ENCODE measurements around the gene NRDE2. TPM values are rescaled to one million over a fixed set of nuclear protein-coding genes. Genes with fewer than 3 reads are reported as not detected.

The NRDE2 gene
- total RNA-seq, 3 donors from 2014 or later, result 23.0 to 31.5 (median 26.1) TPM

GRCh38 chr14:90375934-90376333 lies 44.2 kb upstream of the NRDE2 start:
- no peak overlapping the region for H3K4me3 ChIP-seq
- intact Hi-C loops (cut with DNase I, micrococcal nuclease), result no loop called here
- H3K9me3 ChIP-seq, result no peaks in the 10 kb centered on the region
- H3K36me3 ChIP-seq (ENCODE audit: low read depth), result no peaks in the 10 kb centered on the region
- TF ChIP-seq CTCF (IDR thresholded peaks at IDR 0.05), result no peak
- no peaks in the 10 kb centered on the region for H3K4me1 ChIP-seq (ENCODE audit: low read depth)
- ATAC-seq, result no peak
- no peak for DNase-seq

- H3K4me1 ChIP-seq (ENCODE audit: low read depth), result no peaks in the 10 kb centered on the region
- no peak overlapping the region for H3K4me3 ChIP-seq
- DNase-seq, result no peak
- no peaks in the 10 kb centered on the region for H3K36me3 ChIP-seq (ENCODE audit: low read depth)
- no peaks in the 10 kb centered on the region for H3K9me3 ChIP-seq
- TF ChIP-seq CTCF (IDR thresholded peaks at IDR 0.05), result no peak
- intact Hi-C loops (cut with DNase I, micrococcal nuclease), result no loop called here
- no peak for ATAC-seq
Observed at GRCh38 chr14:90374813-90375212, 43.1 kb upstream of the NRDE2 start.

- Histone ChIP-seq H3K4me3 (no peak overlapping the region), H3K4me1 (ENCODE audit: low read depth) (no peaks in the 10 kb centered on the region), H3K36me3 (ENCODE audit: low read depth) (no peaks in the 10 kb centered on the region), H3K9me3 (no peaks in the 10 kb centered on the region)
- intact Hi-C loops (cut with DNase I, micrococcal nuclease), result no loop called here
- TF ChIP-seq CTCF (IDR thresholded peaks at IDR 0.05), result no peak
- no peak for DNase-seq
- peak; percentile 37 for ATAC-seq
Observed at GRCh38 chr14:90373887-90374286, 42.1 kb upstream of the NRDE2 start.

- TF ChIP-seq CTCF (IDR thresholded peaks at IDR 0.05), result no peak
- intact Hi-C loops (cut with DNase I, micrococcal nuclease), result no loop called here
- ATAC-seq (peak; percentile 98), DNase-seq (peak in 1 of 3 donors; percentile 44)
- Histone ChIP-seq H3K4me3 (no peak overlapping the region), H3K36me3 (ENCODE audit: low read depth) (no peaks in the 10 kb centered on the region), H3K4me1 (ENCODE audit: low read depth) (no peaks in the 10 kb centered on the region), H3K9me3 (no peaks in the 10 kb centered on the region)
Observed at GRCh38 chr14:90368946-90369721, 37.4 kb upstream of the NRDE2 start.

GRCh38 chr14:90362558-90362896 lies 30.8 kb upstream of the NRDE2 start:
- TF ChIP-seq CTCF (IDR thresholded peaks at IDR 0.05), result no peak
- Histone ChIP-seq H3K36me3 (ENCODE audit: low read depth) (no peaks in the 10 kb centered on the region), H3K4me3 (no peak overlapping the region), H3K9me3 (no peaks in the 10 kb centered on the region), H3K4me1 (ENCODE audit: low read depth) (no peaks in the 10 kb centered on the region)
- peak; percentile 46 for ATAC-seq
- intact Hi-C loops (cut with DNase I, micrococcal nuclease), result no loop called here
- DNase-seq, result no peak
